IMR-90 (cell line): ENCODE data around the gene MRPS33. TPM values are rescaled to one million over a fixed set of nuclear protein-coding genes. Genes with fewer than 3 reads are reported as not detected.

Experiments used
- ATAC-seq: fragments of 200-7000 bp; cut with Tn5 transposase; 2 replicates; pipeline ENCODE4 v1.9.1; 2020; ENCODE audit warnings: low read depth, mild to moderate bottlenecking, moderate library complexity
- BruUV-seq: library from RNA; stranded (reverse); fragments of 400-500 nt; replicated peaks from 2 replicates; lab custom pipeline; 2021; lab: Mats Ljungman, UMichigan
- CTCF ChIA-PET: fragments of 300-600 bp; formaldehyde crosslinking; extraction: SDS; loops from one replicate; lab custom pipeline; 2021; ENCODE audit warnings: antibody characterized with exemption; lab: Yijun Ruan, JAX
- POLR2A ChIA-PET: fragments of 300-600 bp; sonication (Branson Sonifier 250); formaldehyde crosslinking; loops from one replicate; lab custom pipeline; 2022; ENCODE audit warnings: antibody characterized with exemption; ENCODE audit not compliant: unreplicated experiment; lab: Charles Lee
- DNase-seq: peaks from one replicate; pipeline ENCODE4 v3.0.0; 2013
- H2AFZ ChIP-seq: replicated peaks from 2 replicates; pipeline ENCODE3; 2013; ENCODE audit warnings: low read length, mild to moderate bottlenecking; ENCODE audit not compliant: poor library complexity
- H2AK5ac ChIP-seq: 2 replicates; pipeline ENCODE4 v1.6.1; 2013; ENCODE audit warnings: low read depth, low read length, inconsistent platforms
- H2AK9ac ChIP-seq: replicated peaks from 2 replicates; pipeline ENCODE3; 2013; ENCODE audit warnings: mild to moderate bottlenecking, low read depth, low read length, moderate library complexity; ENCODE audit not compliant: poor library complexity
- H2BK120ac ChIP-seq: 2 replicates; pipeline ENCODE4 v1.6.1; 2013; ENCODE audit warnings: low read depth, low read length, inconsistent platforms
- H2BK15ac ChIP-seq: 3 replicates; pipeline ENCODE4 v1.6.1; 2013; ENCODE audit warnings: low read depth, low read length, inconsistent platforms
- H2BK20ac ChIP-seq: 2 replicates; pipeline ENCODE4 v1.6.1; 2013; ENCODE audit warnings: low read depth, mild to moderate bottlenecking, inconsistent platforms, low read length, moderate library complexity
- H2BK5ac ChIP-seq: 2 replicates; pipeline ENCODE4 v1.6.1; 2013; ENCODE audit warnings: mild to moderate bottlenecking, low read depth, low read length, inconsistent platforms; ENCODE audit not compliant: poor library complexity, severe bottlenecking
- H3K14ac ChIP-seq: replicated peaks from 2 replicates; pipeline ENCODE4 v1.6.1; 2013; ENCODE audit warnings: low read depth, low read length, inconsistent platforms
- H3K18ac ChIP-seq: 2 replicates; pipeline ENCODE4 v1.6.1; 2013; ENCODE audit warnings: low read depth, low read length, control low read depth
- H3K23ac ChIP-seq: 2 replicates; pipeline ENCODE4 v1.6.1; 2013; ENCODE audit warnings: low read depth, low read length, inconsistent platforms
- H3K27ac ChIP-seq: 2 replicates; pipeline ENCODE4 v1.5.1; 2013; ENCODE audit warnings: mild to moderate bottlenecking, control low read depth, low read length; ENCODE audit not compliant: insufficient read depth
- H3K27me3 ChIP-seq: 2 replicates; pipeline ENCODE4 v1.6.1; 2013; ENCODE audit warnings: low read length; ENCODE audit not compliant: control insufficient read depth, insufficient read depth
- H3K36me3 ChIP-seq: 2 replicates; pipeline ENCODE4 v1.6.1; 2013; ENCODE audit warnings: low read length, mixed read lengths; ENCODE audit not compliant: control insufficient read depth, insufficient read depth
- H3K4ac ChIP-seq: 2 replicates; pipeline ENCODE4 v1.6.1; 2013; ENCODE audit warnings: low read depth, low read length, inconsistent platforms
- H3K4me1 ChIP-seq: 2 replicates; pipeline ENCODE4 v1.6.1; 2013; ENCODE audit warnings: low read length, mixed read lengths; ENCODE audit not compliant: control insufficient read depth, insufficient read depth
- H3K4me2 ChIP-seq: 2 replicates; pipeline ENCODE4 v1.6.1; 2013; ENCODE audit warnings: low read depth, mild to moderate bottlenecking, control low read depth, low read length, moderate library complexity
- H3K4me3 ChIP-seq: 2 replicates; pipeline ENCODE4 v1.5.1; 2013; ENCODE audit warnings: low read depth, mild to moderate bottlenecking, control low read depth, low read length, moderate library complexity; ENCODE audit not compliant: insufficient read depth
- H3K56ac ChIP-seq: 2 replicates; pipeline ENCODE4 v1.6.1; 2013; ENCODE audit warnings: low read length, inconsistent platforms; ENCODE audit not compliant: insufficient read depth; ENCODE audit errors: extremely low read depth
- H3K79me1 ChIP-seq, 2 experiments: 2 replicates each; pipeline ENCODE4 v1.6.1; 2013; ENCODE audit warnings: low read length in 2 of 2, inconsistent platforms in 1 of 2, low read depth in 1 of 2
- H3K9ac ChIP-seq: 2 replicates; pipeline ENCODE4 v1.6.1; 2013; ENCODE audit warnings: low read depth, low read length, control low read depth
- H3K9me1 ChIP-seq: 2 replicates; pipeline ENCODE4 v1.6.1; 2013; ENCODE audit warnings: low read length, inconsistent platforms; ENCODE audit not compliant: insufficient read depth
- H3K9me3 ChIP-seq: 2 replicates; pipeline ENCODE4 v1.6.1; 2013; ENCODE audit warnings: low read length; ENCODE audit not compliant: control insufficient read depth, insufficient read depth
- H4K20me1 ChIP-seq: 2 replicates; pipeline ENCODE4 v1.6.1; 2013; ENCODE audit warnings: low read length, inconsistent platforms; ENCODE audit not compliant: insufficient read depth
- H4K5ac ChIP-seq: 2 replicates; pipeline ENCODE4 v1.6.1; 2013; ENCODE audit warnings: mild to moderate bottlenecking, low read depth, low read length, control low read depth
- H4K8ac ChIP-seq, 2 experiments: 2 replicates each; pipeline ENCODE4 v1.6.1; 2013; ENCODE audit warnings: low read depth in 2 of 2, low read length in 2 of 2, control low read depth in 1 of 2, inconsistent platforms in 1 of 2
- H4K91ac ChIP-seq: 2 replicates; pipeline ENCODE4 v1.6.1; 2013; ENCODE audit warnings: low read depth, low read length, inconsistent platforms; ENCODE audit not compliant: insufficient read depth
- CTCF ChIP-seq: conservative IDR thresholded peaks from 2 replicates; pipeline ENCODE4 v1.5.1; 2012; ENCODE audit warnings: mild to moderate bottlenecking, low read depth, low read length, improper control_type of control experiment
- MXI1 ChIP-seq: IDR thresholded peaks from 2 replicates; pipeline ENCODE4 v1.6.1; 2012; ENCODE audit warnings: low read depth, mild to moderate bottlenecking, low read length, moderate library complexity, borderline replicate concordance
- RCOR1 ChIP-seq: IDR thresholded peaks from 2 replicates; pipeline ENCODE4 v1.6.1; 2012; ENCODE audit warnings: mild to moderate bottlenecking, low read length, improper control_type of control experiment; ENCODE audit not compliant: insufficient replicate concordance
- WGBS, 2 experiments: methylation state at CpG; one replicate each; pipeline versions ENCODE4 v1.1.5 to v1.1.7; 2013; ENCODE audit warnings: missing lambda C conversion rate in 2 of 2; ENCODE audit not compliant: insufficient read length in 1 of 2; ENCODE audit errors: extremely low coverage in 2 of 2; 5-methylcytosine and 5-hydroxymethylcytosine counted together
- dilution Hi-C: fragments of 300-500 bp; cut with HindIII; formaldehyde crosslinking; loops from one replicate; pipeline ENCODE4 v1.14.3; 2018; ENCODE audit warnings: low sequenced_read_pairs; ENCODE audit not compliant: unreplicated experiment
- in situ Hi-C: fragments of 300-500 bp; cut with MboI; formaldehyde crosslinking; loops from 3 replicates; pipeline ENCODE4 v1.14.3; 2019; ENCODE audit warnings: low sequenced_read_pairs, inconsistent platforms, mixed read lengths
- intact Hi-C: fragments of 100-400 bp; cut with micrococcal nuclease; formaldehyde crosslinking; loops from 2 replicates; pipeline ENCODE4 v1.10.0; 2022
- polyA plus RNA-seq, 3 experiments: library from polyadenylated mRNA; depleted of rRNA; stranded (reverse); fragments of >200 nt; gene quantifications; 2 replicates each; pipeline ENCODE4 v1.2.3, GENCODE V29; 2012; ENCODE audit warnings: low replicate concordance in 1 of 3
- total RNA-seq: library from RNA; depleted of rRNA; stranded (reverse); fragments of >200 nt; gene quantifications from 2 replicates; pipeline ENCODE4 v1.2.3, GENCODE V29; 2012

MRPS33 gene
- total and polyA plus RNA-seq, 2 of the 4 experiments (the other 2 are of a cell fraction): 14.5 to 33.8 TPM

GRCh38 chr7:141027043-141027442 lies 12.3 kb upstream of the MRPS33 start:
- WGBS, 2 experiments: 23% methylated on average over 3 of the region's 3 CpGs; no CpG with 5 or more reads in 1 of the 2 experiments

More at GRCh38 chr7:141027043-141027442, 12.3 kb upstream of the MRPS33 start:
- H2AFZ ChIP-seq: no peak overlapping the region
- in situ Hi-C loops (no loop called here), intact Hi-C loops (no loop called here), dilution Hi-C loops (no loop called here)
- no peak overlapping the region for H2BK120ac ChIP-seq
- no peaks in the 10 kb centered on the region for H3K4me1 ChIP-seq
- H3K14ac ChIP-seq: no peak overlapping the region
- no peak overlapping the region for H2BK5ac ChIP-seq
- no peak overlapping the region for H2AK5ac ChIP-seq
- H3K9ac ChIP-seq: no peak overlapping the region
- no peak overlapping the region for H3K27ac ChIP-seq
- H2BK15ac ChIP-seq: no peak overlapping the region
- no peaks in the 10 kb centered on the region for H3K79me1 ChIP-seq
- ChIA-PET POLR2A (no interaction called here), CTCF (no interaction called here)
- H3K18ac ChIP-seq: no peak overlapping the region
- BruUV-seq: no TSS peak
- no peaks in the 10 kb centered on the region for H3K36me3 ChIP-seq
- H3K9me1 ChIP-seq: no peaks in the 10 kb centered on the region
- H4K5ac ChIP-seq: no peak overlapping the region
- H3K23ac ChIP-seq: no peak overlapping the region
- no peak overlapping the region for H4K91ac ChIP-seq
- H2AK9ac ChIP-seq: no peak overlapping the region
- no peak overlapping the region for H3K4ac ChIP-seq
- no peaks in the 10 kb centered on the region for H4K20me1 ChIP-seq
- no peaks in the 10 kb centered on the region for H3K27me3 ChIP-seq
- no peak for DNase-seq
- H4K8ac ChIP-seq: no peak overlapping the region
- H3K4me2 ChIP-seq: no peak overlapping the region
- H2BK20ac ChIP-seq: no peak overlapping the region
- H3K56ac ChIP-seq: no peak overlapping the region
- peaks cover 4% of the 10 kb centered on the region; the same call in 1 of the 2 replicates for H3K9me3 ChIP-seq
- H3K4me3 ChIP-seq: no peak overlapping the region
- TF ChIP-seq MXI1: no peak
- TF ChIP-seq RCOR1: no peak
- 0 out of 2 replicates have a peak, but pooled peaks have one; percentile 3 for TF ChIP-seq CTCF
- ATAC-seq: no peak
